Type B pancreatic cell (in vitro differentiated cells): Measurements from ENCODE around the gene RIMS1. TPM values are rescaled to one million over a fixed set of nuclear protein-coding genes. Genes with fewer than 3 reads are reported as not detected.

Source experiments
- DNase-seq: peaks from one replicate; pipeline ENCODE4 v3.0.0; 2021; ENCODE audit warnings: mixed read lengths; ENCODE audit not compliant: unreplicated experiment; ENCODE audit errors: extremely low spot score
- H3K27ac Mint-ChIP-seq: 2 replicates; pipeline ENCODE4 v1.8.0; 2021; ENCODE audit warnings: mild to moderate bottlenecking, mixed read lengths
- H3K27me3 Mint-ChIP-seq: 2 replicates; pipeline ENCODE4 v1.8.0; 2021; ENCODE audit warnings: mixed read lengths
- H3K36me3 Mint-ChIP-seq: 2 replicates; pipeline ENCODE4 v1.8.0; 2021; ENCODE audit warnings: mixed read lengths
- H3K4me1 Mint-ChIP-seq: one replicate; pipeline ENCODE4 v1.8.0; 2021; ENCODE audit warnings: mixed read lengths; ENCODE audit not compliant: unreplicated experiment
- H3K4me3 Mint-ChIP-seq: 2 replicates; pipeline ENCODE4 v1.8.0; 2021; ENCODE audit warnings: mild to moderate bottlenecking, mixed read lengths
- H3K9me3 Mint-ChIP-seq: 2 replicates; pipeline ENCODE4 v1.8.0; 2021; ENCODE audit warnings: mixed read lengths
- CTCF ChIP-seq: fragments of 200-600 bp; sonication (generic); conservative IDR thresholded peaks from 2 replicates; pipeline ENCODE4 v1.5.0; 2021; ENCODE audit warnings: antibody characterized with exemption, mild to moderate bottlenecking
- total RNA-seq: library from RNA; stranded (reverse); gene quantifications from 2 replicates; pipeline ENCODE4 v1.2.1, GENCODE V29; 2021; ENCODE audit warnings: low replicate concordance

Gene RIMS1
- total RNA-seq, 1 donor from 2014 or later: 5.9 TPM

GRCh38 chr6:72272958-72273357 lies 386.6 kb downstream of the RIMS1 start:
- no peaks in the 10 kb centered on the region for H3K4me1 Mint-ChIP-seq
- no peak overlapping the region for H3K27ac Mint-ChIP-seq
- no peaks in the 10 kb centered on the region for H3K36me3 Mint-ChIP-seq
- no peaks in the 10 kb centered on the region for H3K27me3 Mint-ChIP-seq
- H3K9me3 Mint-ChIP-seq: no peaks in the 10 kb centered on the region
- no peak for TF ChIP-seq CTCF
- H3K4me3 Mint-ChIP-seq: no peak overlapping the region
- DNase-seq: no peak

DNA sequence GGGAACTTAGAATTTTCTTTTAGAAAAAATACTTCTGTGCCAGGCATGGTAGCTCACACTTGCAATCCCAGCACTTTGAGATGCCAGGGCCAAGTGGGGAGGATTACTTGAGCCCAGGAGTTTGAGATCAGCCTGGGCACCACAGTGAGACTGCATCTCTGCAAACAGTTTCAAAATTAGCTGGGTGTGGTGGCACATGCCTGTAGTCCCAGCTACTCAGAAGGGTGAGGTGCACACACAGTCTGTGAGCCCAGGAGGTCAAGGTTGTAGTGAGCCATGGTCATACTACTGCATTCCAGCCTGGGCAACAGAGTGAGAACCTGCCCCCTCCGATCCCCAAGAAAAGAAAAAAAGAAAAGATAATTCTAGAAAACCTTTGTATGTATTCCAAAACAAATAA lies 389.5 kb downstream of the RIMS1 start:
- Mint-ChIP-seq H3K36me3 (no peaks in the 10 kb centered on the region), H3K4me1 (no peaks in the 10 kb centered on the region), H3K9me3 (no peaks in the 10 kb centered on the region), H3K27ac (no peak overlapping the region), H3K27me3 (no peaks in the 10 kb centered on the region), H3K4me3 (no peak overlapping the region)
- DNase-seq: no peak
- no peak for TF ChIP-seq CTCF

GRCh38 chr6:72282201-72282600 lies 395.9 kb downstream of the RIMS1 start:
- H3K9me3 Mint-ChIP-seq: no peaks in the 10 kb centered on the region
- DNase-seq: no peak
- no peak overlapping the region for H3K27ac Mint-ChIP-seq
- no peak overlapping the region for H3K4me3 Mint-ChIP-seq
- H3K4me1 Mint-ChIP-seq: no peaks in the 10 kb centered on the region
- TF ChIP-seq CTCF: no peak
- H3K27me3 Mint-ChIP-seq: peaks cover 9% of the 10 kb centered on the region
- no peaks in the 10 kb centered on the region for H3K36me3 Mint-ChIP-seq

GRCh38 chr6:72283571-72283970 lies 397.2 kb downstream of the RIMS1 start:
- Mint-ChIP-seq H3K27me3 (peaks cover 9% of the 10 kb centered on the region), H3K27ac (no peak overlapping the region), H3K36me3 (no peaks in the 10 kb centered on the region), H3K4me1 (peaks cover 3% of the 10 kb centered on the region), H3K4me3 (no peak overlapping the region), H3K9me3 (no peaks in the 10 kb centered on the region)
- no peak for TF ChIP-seq CTCF
- DNase-seq: no peak

GRCh38 chr6:72286911-72287311 lies 400.6 kb downstream of the RIMS1 start:
- H3K9me3 Mint-ChIP-seq: no peaks in the 10 kb centered on the region
- peak overlapping the region; percentile 29 for H3K27ac Mint-ChIP-seq
- H3K27me3 Mint-ChIP-seq: peaks cover 9% of the 10 kb centered on the region
- peaks cover 6% of the 10 kb centered on the region for H3K4me1 Mint-ChIP-seq
- no peak overlapping the region for H3K4me3 Mint-ChIP-seq
- H3K36me3 Mint-ChIP-seq: no peaks in the 10 kb centered on the region
- TF ChIP-seq CTCF: no peak
- DNase-seq: no peak

DNA sequence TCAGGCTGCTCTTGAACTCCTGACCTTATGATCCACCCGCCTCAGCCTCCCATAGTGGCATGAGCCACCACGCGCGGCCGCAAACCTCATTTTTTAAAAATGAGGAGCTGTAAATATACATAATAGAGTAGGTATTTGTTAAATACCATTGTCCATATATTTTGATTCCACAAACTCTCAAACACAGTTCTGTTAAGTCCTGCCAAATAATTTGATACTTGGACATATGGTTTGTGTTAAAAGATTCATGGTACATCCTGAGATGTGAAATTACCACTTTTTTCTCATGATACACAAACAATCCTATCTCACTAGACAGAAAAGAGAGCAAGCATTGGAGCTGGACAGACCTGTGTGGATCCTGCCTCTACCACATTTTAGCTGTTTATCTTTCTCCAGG lies 401.5 kb downstream of the RIMS1 start:
- no peak overlapping the region for H3K4me3 Mint-ChIP-seq
- no peak for TF ChIP-seq CTCF
- H3K9me3 Mint-ChIP-seq: no peaks in the 10 kb centered on the region
- no peaks in the 10 kb centered on the region for H3K36me3 Mint-ChIP-seq
- no peak overlapping the region for H3K27ac Mint-ChIP-seq
- DNase-seq: no peak
- peaks cover 6% of the 10 kb centered on the region for H3K4me1 Mint-ChIP-seq
- H3K27me3 Mint-ChIP-seq: peaks cover 4% of the 10 kb centered on the region
